Tibial artery (tissue), 4 donors: ENCODE data around the gene POLA2.

ENCODE experiments used
- DNase-seq, 2 donors: peaks; one replicate each; pipeline ENCODE4 v3.0.0-alpha.2; 2019
- H3K27ac ChIP-seq, 2 donors: fragments of 200-600 bp; sonication (generic) in 1 of 2; 1 replicate in 1 of 2; 2 replicates in 1 of 2; pipeline ENCODE4 v1.5.1; 2018 to 2019; ENCODE audit warnings: mild to moderate bottlenecking in 1 of 2
- H3K27me3 ChIP-seq, 2 donors: fragments of 200-600 bp; sonication (generic) in 1 of 2; one replicate each; pipeline versions ENCODE4 v1.5.1 to v1.6.0; 2016 to 2019
- H3K36me3 ChIP-seq, 3 donors: fragments of 200-600 bp; sonication (generic) in 2 of 3; one replicate each; pipeline ENCODE4 v1.5.1; 2016 to 2019; ENCODE audit warnings: mild to moderate bottlenecking in 2 of 3
- H3K4me1 ChIP-seq, 4 donors: fragments of 200-600 bp; sonication (generic) in 2 of 4; 1 replicate in 3 of 4; 2 replicates in 1 of 4; pipeline ENCODE4 v1.5.1; 2016 to 2019
- H3K4me3 ChIP-seq, 2 donors: fragments of 200-600 bp; sonication (generic) in 1 of 2; 1 replicate in 1 of 2; 2 replicates in 1 of 2; pipeline ENCODE4 v1.5.1; 2018 to 2019; ENCODE audit warnings: mild to moderate bottlenecking in 2 of 2
- H3K9me3 ChIP-seq, 3 donors: fragments of 200-600 bp; sonication (generic) in 1 of 3; one replicate each; pipeline ENCODE4 v1.5.1; 2016 to 2019
- intact Hi-C: fragments of 100-400 bp; cut with DNase I; formaldehyde crosslinking; loops from one replicate; pipeline ENCODE4 v1.15.0; 2023; ENCODE audit warnings: low total_unique reads
- TF ChIP-seq, protein P1 (sequence below), 2 experiments: fragments of 200-600 bp in 1 of 2; fragments of 450-650 bp in 1 of 2; IDR thresholded peaks; one replicate each; pipeline ENCODE4 v1.5.1; 2017 to 2019; ENCODE audit warnings: antibody characterized with exemption in 2 of 2, mild to moderate bottlenecking in 1 of 2, moderate library complexity in 1 of 2

Gene POLA2

GRCh38 chr11:65311170-65311678, 49.5 kb downstream of the POLA2 start:
- Histone ChIP-seq H3K4me1 (peaks cover 0 to 25% (median 8%) of the 10 kb centered on the region in 4 donors), H3K4me3 (no peak overlapping the region), H3K36me3 (no peaks in the 10 kb centered on the region), H3K27ac (no peak overlapping the region), H3K27me3 (no peaks in the 10 kb centered on the region), H3K9me3 (no peaks in the 10 kb centered on the region)
- DNase-seq = no peak
- intact Hi-C loops = no loop called here
- TF ChIP-seq, protein P1, sequence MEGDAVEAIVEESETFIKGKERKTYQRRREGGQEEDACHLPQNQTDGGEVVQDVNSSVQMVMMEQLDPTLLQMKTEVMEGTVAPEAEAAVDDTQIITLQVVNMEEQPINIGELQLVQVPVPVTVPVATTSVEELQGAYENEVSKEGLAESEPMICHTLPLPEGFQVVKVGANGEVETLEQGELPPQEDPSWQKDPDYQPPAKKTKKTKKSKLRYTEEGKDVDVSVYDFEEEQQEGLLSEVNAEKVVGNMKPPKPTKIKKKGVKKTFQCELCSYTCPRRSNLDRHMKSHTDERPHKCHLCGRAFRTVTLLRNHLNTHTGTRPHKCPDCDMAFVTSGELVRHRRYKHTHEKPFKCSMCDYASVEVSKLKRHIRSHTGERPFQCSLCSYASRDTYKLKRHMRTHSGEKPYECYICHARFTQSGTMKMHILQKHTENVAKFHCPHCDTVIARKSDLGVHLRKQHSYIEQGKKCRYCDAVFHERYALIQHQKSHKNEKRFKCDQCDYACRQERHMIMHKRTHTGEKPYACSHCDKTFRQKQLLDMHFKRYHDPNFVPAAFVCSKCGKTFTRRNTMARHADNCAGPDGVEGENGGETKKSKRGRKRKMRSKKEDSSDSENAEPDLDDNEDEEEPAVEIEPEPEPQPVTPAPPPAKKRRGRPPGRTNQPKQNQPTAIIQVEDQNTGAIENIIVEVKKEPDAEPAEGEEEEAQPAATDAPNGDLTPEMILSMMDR (IDR thresholded peaks at IDR 0.05) = no peak

DNA sequence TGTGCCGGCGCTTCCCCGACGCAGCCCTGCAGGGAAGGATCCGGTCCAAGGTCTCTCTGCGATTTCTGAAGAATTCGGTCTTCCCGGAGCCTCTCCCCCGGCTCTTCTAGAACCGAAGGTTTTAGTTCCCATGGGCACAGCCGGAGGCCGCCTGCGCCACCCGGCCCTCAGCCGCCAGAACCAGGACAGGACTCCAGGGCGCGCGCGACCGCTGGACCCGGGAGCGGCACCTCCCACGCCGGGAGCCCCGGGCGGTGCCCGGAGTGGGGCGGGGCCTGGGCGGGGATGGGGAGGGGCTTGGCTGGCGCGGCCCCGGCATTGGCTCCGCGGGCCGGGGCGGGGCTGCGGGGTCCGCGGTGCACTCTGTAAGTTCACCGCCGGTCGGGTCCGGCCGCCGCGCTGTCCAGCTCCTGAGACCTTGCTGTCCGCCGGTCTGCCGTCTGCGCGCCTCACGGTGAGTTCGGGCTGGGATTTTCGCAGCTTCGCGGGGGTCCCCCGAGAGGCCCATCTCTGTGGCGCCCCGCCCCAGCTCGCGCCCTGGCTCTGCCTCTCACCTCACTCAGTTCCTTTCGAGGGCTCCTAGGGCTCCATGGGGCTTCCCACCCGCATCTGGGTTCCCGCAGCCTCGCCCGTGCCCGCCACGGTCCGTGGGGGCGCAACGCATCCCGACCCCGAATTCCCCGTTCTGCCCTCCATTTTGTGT, 52.9 kb downstream of the POLA2 start, which contains the start of gene CDC42EP2:
Gene CDC42EP2 (plus strand): TSS at position 366 of the 703 bp plus-strand sequence. CDS start 6,033 bp downstream, outside the sequence.
- peak within 1 kb of the TSS; percentile 71 to 85 for H3K27ac ChIP-seq
- DNase-seq = peak; percentile 79 to 95
- H3K4me3 ChIP-seq = peak within 1 kb of the TSS; percentile 64 to 68
- intact Hi-C loops = loop anchor here (2.0 to 5.0 kb wide), 2 partner anchors 40 to 87 kb away; no protein-coding TSS in a partner anchor
- TF ChIP-seq, protein P1 (IDR thresholded peaks at IDR 0.05) = peak in 1 of 2 experiments; percentile 28
- no peaks in the 10 kb centered on the region for H3K27me3 ChIP-seq
- no peaks in the 10 kb centered on the region for H3K9me3 ChIP-seq
- H3K4me1 ChIP-seq = peaks cover 0 to 36% (median 10%) of the 10 kb centered on the region in 4 donors
- no peaks in the 10 kb centered on the region for H3K36me3 ChIP-seq

- no peaks in the 10 kb centered on the region for H3K27me3 ChIP-seq
- H3K27ac ChIP-seq = peak overlapping the region; percentile 71 to 85
- no peaks in the 10 kb centered on the region for H3K9me3 ChIP-seq
- peak overlapping the region; percentile 64 to 68 for H3K4me3 ChIP-seq
- TF ChIP-seq, protein P1 (IDR thresholded peaks at IDR 0.05) = peak; percentile 92 to 96
- intact Hi-C loops = loop anchor here (2.0 to 5.0 kb wide), 2 partner anchors 41 to 88 kb away; no protein-coding TSS in a partner anchor
- peaks cover 0 to under 1% (median 0%) of the 10 kb centered on the region in 3 donors for H3K36me3 ChIP-seq
- peaks cover 0 to 36% (median 10%) of the 10 kb centered on the region in 4 donors for H3K4me1 ChIP-seq
- DNase-seq = peak; percentile 59 to 82
Measured at GRCh38 chr11:65315204-65315865, 53.6 kb downstream of the POLA2 start.

DNA sequence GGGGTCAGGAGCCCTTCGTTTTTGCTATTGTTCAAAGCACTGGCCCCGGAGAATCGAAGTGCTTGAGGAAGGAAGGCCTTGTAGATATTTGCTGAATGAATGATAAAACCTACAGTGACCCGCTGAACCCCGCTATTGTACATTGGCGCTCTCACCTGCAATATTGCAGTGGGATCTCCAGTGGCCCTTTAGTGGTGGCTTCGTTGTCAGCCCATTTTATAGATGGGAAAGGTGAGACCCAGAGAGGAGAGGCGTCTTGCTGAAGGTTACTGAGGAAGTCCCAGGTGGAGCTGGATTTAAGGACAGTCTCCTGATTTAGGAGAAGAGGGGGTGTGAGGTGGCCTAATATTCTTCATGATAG, 54.1 kb downstream of the POLA2 start:
- peak overlapping the region; percentile 64 to 68 for H3K4me3 ChIP-seq

More for the DNA sequence above, 54.1 kb downstream of the POLA2 start:
- H3K27ac ChIP-seq = no peak overlapping the region
- no peaks in the 10 kb centered on the region for H3K9me3 ChIP-seq
- no peak for DNase-seq
- H3K27me3 ChIP-seq = no peaks in the 10 kb centered on the region
- peaks cover 0 to 5% (median 4%) of the 10 kb centered on the region in 3 donors for H3K36me3 ChIP-seq
- intact Hi-C loops = loop anchor here (2.0 to 5.0 kb wide), 2 partner anchors 41 to 89 kb away; no protein-coding TSS in a partner anchor
- TF ChIP-seq, protein P1 (IDR thresholded peaks at IDR 0.05) = no peak
- peaks cover 0 to 36% (median 10%) of the 10 kb centered on the region in 4 donors for H3K4me1 ChIP-seq
